HFFc6 (cell line): ENCODE data around the gene ITGA11. TPM values are rescaled to one million over a fixed set of nuclear protein-coding genes. Genes with fewer than 3 reads are reported as not detected.

Source experiments
- DNase-seq: peaks from one replicate; pipeline ENCODE4 v3.0.0-alpha.2; 2018
- H3K27ac Mint-ChIP-seq: 2 replicates; pipeline ENCODE4 v1.8.0; 2020; ENCODE audit warnings: mild to moderate bottlenecking, mixed read lengths
- H3K27me3 Mint-ChIP-seq: 2 replicates; pipeline ENCODE4 v1.8.0; 2021; ENCODE audit warnings: mild to moderate bottlenecking, moderate library complexity, mixed read lengths; ENCODE audit not compliant: insufficient read depth
- H3K36me3 Mint-ChIP-seq: 2 replicates; pipeline ENCODE4 v1.8.0; 2021; ENCODE audit warnings: low read depth, mixed read lengths
- H3K4me1 Mint-ChIP-seq: 2 replicates; pipeline ENCODE4 v1.8.0; 2020; ENCODE audit warnings: low read depth, mixed read lengths
- H3K4me3 Mint-ChIP-seq: 2 replicates; pipeline ENCODE4 v1.8.0; 2020; ENCODE audit warnings: mild to moderate bottlenecking, moderate library complexity, mixed read lengths
- H3K9me3 Mint-ChIP-seq: 2 replicates; pipeline ENCODE4 v1.8.0; 2020; ENCODE audit warnings: mild to moderate bottlenecking, mixed read lengths
- total RNA-seq, 6 experiments: library from RNA; stranded (reverse); fragmentation: NEBNext Ultra II Directional; extraction: Animal tissue kit (Norgen Biotek cat#: 25700); gene quantifications; 2 replicates in 1 of 6; 3 replicates in 5 of 6; pipeline ENCODE4 v1.2.3, GENCODE V29; 2021
- TF ChIP-seq, protein P1 (sequence below): fragments of 200-600 bp; sonication (generic); IDR thresholded peaks from 2 replicates; pipeline ENCODE4 v1.5.0; 2021; ENCODE audit warnings: antibody characterized with exemption, mild to moderate bottlenecking

The ITGA11 gene
- total RNA-seq, 6 experiments from 2014 or later = 1.2 to 2.1 (median 1.4) TPM

DNA sequence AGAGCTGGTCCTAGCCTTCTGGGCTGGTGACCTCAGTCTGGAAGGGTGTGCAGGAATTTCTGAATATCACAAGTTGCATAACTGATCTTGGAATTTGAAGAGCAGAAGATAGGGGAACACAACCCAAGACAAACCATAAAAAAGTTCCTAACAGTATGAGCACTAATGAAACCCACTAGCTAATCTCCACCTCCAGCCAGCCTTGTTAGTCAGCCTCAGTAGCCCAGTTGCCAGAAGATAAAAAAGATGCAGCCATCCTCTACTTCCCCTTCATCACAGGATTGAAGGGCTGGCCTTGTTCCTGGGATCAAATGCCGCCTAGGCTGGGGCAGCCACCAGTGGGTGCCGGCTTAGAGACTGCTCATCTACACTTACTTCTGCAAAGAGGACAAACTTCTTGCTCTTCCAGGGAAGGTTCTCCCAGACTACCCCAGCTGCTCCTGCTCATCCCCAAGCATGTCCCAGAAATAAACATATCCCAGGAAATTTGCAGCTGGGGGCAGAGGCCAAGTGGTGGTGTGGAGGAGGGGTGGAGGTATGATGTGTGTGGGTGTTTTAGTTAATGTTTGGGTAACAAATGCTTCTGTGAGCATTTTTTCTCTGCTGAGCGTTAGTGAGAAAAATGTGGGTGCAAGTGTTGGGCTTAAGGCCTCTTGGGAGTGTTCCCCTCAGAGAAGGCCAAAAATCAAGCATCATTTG lies 9.2 kb upstream of the ITGA11 start:
- peaks cover 48% of the 10 kb centered on the region for H3K27me3 Mint-ChIP-seq
- H3K4me1 Mint-ChIP-seq = peaks cover 22% of the 10 kb centered on the region
- no peak overlapping the region for H3K27ac Mint-ChIP-seq

GRCh38 chr15:68440136-68440535 lies 8.2 kb upstream of the ITGA11 start:
- Mint-ChIP-seq H3K27me3 (peaks cover 46% of the 10 kb centered on the region), H3K4me1 (peaks cover 16% of the 10 kb centered on the region), H3K27ac (no peak overlapping the region), H3K4me3 (no peak overlapping the region), H3K36me3 (no peaks in the 10 kb centered on the region), H3K9me3 (no peaks in the 10 kb centered on the region)
- DNase-seq = no peak
- TF ChIP-seq, protein P1, sequence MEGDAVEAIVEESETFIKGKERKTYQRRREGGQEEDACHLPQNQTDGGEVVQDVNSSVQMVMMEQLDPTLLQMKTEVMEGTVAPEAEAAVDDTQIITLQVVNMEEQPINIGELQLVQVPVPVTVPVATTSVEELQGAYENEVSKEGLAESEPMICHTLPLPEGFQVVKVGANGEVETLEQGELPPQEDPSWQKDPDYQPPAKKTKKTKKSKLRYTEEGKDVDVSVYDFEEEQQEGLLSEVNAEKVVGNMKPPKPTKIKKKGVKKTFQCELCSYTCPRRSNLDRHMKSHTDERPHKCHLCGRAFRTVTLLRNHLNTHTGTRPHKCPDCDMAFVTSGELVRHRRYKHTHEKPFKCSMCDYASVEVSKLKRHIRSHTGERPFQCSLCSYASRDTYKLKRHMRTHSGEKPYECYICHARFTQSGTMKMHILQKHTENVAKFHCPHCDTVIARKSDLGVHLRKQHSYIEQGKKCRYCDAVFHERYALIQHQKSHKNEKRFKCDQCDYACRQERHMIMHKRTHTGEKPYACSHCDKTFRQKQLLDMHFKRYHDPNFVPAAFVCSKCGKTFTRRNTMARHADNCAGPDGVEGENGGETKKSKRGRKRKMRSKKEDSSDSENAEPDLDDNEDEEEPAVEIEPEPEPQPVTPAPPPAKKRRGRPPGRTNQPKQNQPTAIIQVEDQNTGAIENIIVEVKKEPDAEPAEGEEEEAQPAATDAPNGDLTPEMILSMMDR = no peak

More for the DNA sequence above, 9.2 kb upstream of the ITGA11 start:
- H3K36me3 Mint-ChIP-seq = no peaks in the 10 kb centered on the region
- TF ChIP-seq, protein P1 = no peak
- no peaks in the 10 kb centered on the region for H3K9me3 Mint-ChIP-seq
- H3K4me3 Mint-ChIP-seq = no peak overlapping the region
- no peak for DNase-seq

DNA sequence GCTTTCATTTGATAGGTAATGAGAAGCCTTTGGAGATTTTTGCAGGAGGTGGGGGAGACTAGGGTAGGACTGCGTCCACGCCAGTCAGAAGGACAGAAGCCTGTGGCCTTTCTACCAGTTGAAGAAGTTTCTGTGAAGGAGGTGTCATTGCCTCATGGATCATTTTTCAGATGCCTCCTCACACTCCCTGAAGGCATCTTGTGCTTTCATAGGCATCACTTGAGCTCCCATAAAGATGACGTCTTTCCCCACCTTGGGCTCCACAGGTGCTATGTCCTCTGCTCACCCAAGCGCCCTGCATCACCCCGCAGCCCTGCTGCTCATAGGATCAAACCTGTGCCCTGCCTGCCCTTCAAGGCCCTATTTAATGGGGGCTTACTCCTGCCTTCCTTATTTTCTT lies 7.5 kb upstream of the ITGA11 start:
- no peak overlapping the region for H3K27ac Mint-ChIP-seq
- H3K4me1 Mint-ChIP-seq = peaks cover 15% of the 10 kb centered on the region
- peaks cover 50% of the 10 kb centered on the region for H3K27me3 Mint-ChIP-seq
- TF ChIP-seq, protein P1 = no peak
- no peaks in the 10 kb centered on the region for H3K9me3 Mint-ChIP-seq
- no peak overlapping the region for H3K4me3 Mint-ChIP-seq
- DNase-seq = no peak
- H3K36me3 Mint-ChIP-seq = no peaks in the 10 kb centered on the region

- H3K9me3 Mint-ChIP-seq = no peaks in the 10 kb centered on the region
- H3K4me3 Mint-ChIP-seq = no peak overlapping the region
- H3K4me1 Mint-ChIP-seq = peaks cover 9% of the 10 kb centered on the region; the same call in 1 of the 2 replicates
- H3K36me3 Mint-ChIP-seq = no peaks in the 10 kb centered on the region
- peaks cover 64% of the 10 kb centered on the region for H3K27me3 Mint-ChIP-seq
- H3K27ac Mint-ChIP-seq = no peak overlapping the region
- TF ChIP-seq, protein P1 = no peak
- DNase-seq = no peak
These were observed 4.7 kb upstream of the ITGA11 start for GRCh38 chr15:68436680-68437079.

GRCh38 chr15:68435966-68436365 lies 4.0 kb upstream of the ITGA11 start:
- Mint-ChIP-seq H3K4me1 (peaks cover 5% of the 10 kb centered on the region; the same call in 1 of the 2 replicates), H3K27ac (no peak overlapping the region), H3K27me3 (peaks cover 64% of the 10 kb centered on the region), H3K36me3 (no peaks in the 10 kb centered on the region), H3K9me3 (no peaks in the 10 kb centered on the region), H3K4me3 (no peak overlapping the region)
- no peak for DNase-seq
- TF ChIP-seq, protein P1 = no peak
